ENCODE measurements around the gene ATXN2L.
A peak's percentile ranks its signal among the peaks of the same experiment; 100 is the strongest.

Gene ATXN2L

GRCh38 chr16:28834873-28835863, 12.4 kb downstream of the ATXN2L start:
- intact Hi-C loops (cut with DNase I), result no loop called here

GRCh38 chr16:28835864-28836760, 13.3 kb downstream of the ATXN2L start:
- DNase-seq, result peak in 3 of 10 donors; percentile 30 to 62 (median 57)
- intact Hi-C loops (cut with DNase I), result no loop called here

More at GRCh38 chr16:28834873-28835863, 12.4 kb downstream of the ATXN2L start:
- peak in 1 of 10 donors; percentile 70 for DNase-seq

- intact Hi-C loops (cut with DNase I), result no loop called here
- DNase-seq, result peak in 2 of 10 donors; percentile 7 to 12
These were observed 13.9 kb downstream of the ATXN2L start for GRCh38 chr16:28836761-28837064.

- DNase-seq, result peak in 2 of 10 donors; percentile 9 to 73
- intact Hi-C loops (cut with DNase I), result no loop called here
These were observed 15.1 kb downstream of the ATXN2L start for GRCh38 chr16:28837672-28838557.

GRCh38 chr16:28838558-28838918, 15.7 kb downstream of the ATXN2L start:
- intact Hi-C loops (cut with DNase I), result no loop called here
- DNase-seq, result peak in 3 of 10 donors; percentile 1 to 3 (median 2)

- DNase-seq, result peak in 2 of 10 donors; percentile 8 to 22
- intact Hi-C loops (cut with DNase I), result no loop called here
These were observed 16.3 kb downstream of the ATXN2L start for GRCh38 chr16:28839004-28839639.

GRCh38 chr16:28839899-28840298, 17.1 kb downstream of the ATXN2L start:
- intact Hi-C loops (cut with DNase I), result loop anchor here (10.0 kb wide), 1 partner anchor 625 kb away; the partner anchor contains the start of gene XPO6
- DNase-seq, result peak in 3 of 10 donors; percentile 2 to 18 (median 9)

GRCh38 chr16:28842696-28843095, 19.9 kb downstream of the ATXN2L start:
- DNase-seq, result peak in 2 of 10 donors; percentile 20 to 23
- intact Hi-C loops (cut with DNase I), result loop anchor here (10.0 kb wide), 1 partner anchor 628 kb away; the partner anchor contains the start of gene XPO6

- DNase-seq, result peak in 2 of 10 donors; percentile 39 to 61
- intact Hi-C loops (cut with DNase I), result loop anchor here (10.0 kb wide), 1 partner anchor 629 kb away; the partner anchor contains the start of gene XPO6
These were observed 21.0 kb downstream of the ATXN2L start for GRCh38 chr16:28843766-28844165.

GRCh38 chr16:28844226-28844885, 21.6 kb downstream of the ATXN2L start:
- peak in 3 of 10 donors; percentile 50 to 71 (median 58) for DNase-seq
- intact Hi-C loops (cut with DNase I), result loop anchor here (10.0 kb wide), 1 partner anchor 630 kb away; the partner anchor contains the start of gene XPO6

GRCh38 chr16:28845293-28845692, 22.5 kb downstream of the ATXN2L start:
- intact Hi-C loops (cut with DNase I), result loop anchor here (10.0 kb wide), 1 partner anchor 630 kb away; the partner anchor contains the start of gene XPO6
- DNase-seq, result peak in 2 of 10 donors; percentile 27 to 54

GRCh38 chr16:28845761-28846079, 22.9 kb downstream of the ATXN2L start:
- no peak for DNase-seq
- intact Hi-C loops (cut with DNase I), result loop anchor here (1.0 to 10.0 kb wide), 3 partner anchors 18 to 631 kb away; partner anchors contain the start of genes SH2B1 and XPO6

GRCh38 chr16:28846080-28846932, 23.5 kb downstream of the ATXN2L start, which contains the start of gene TUFM:
TUFM (minus strand) TSS chr16:28846348; CDS start chr16:28846269, 79 bp downstream.
- intact Hi-C loops (cut with DNase I), result loop anchor here (1.0 to 10.0 kb wide), 3 partner anchors 17 to 632 kb away; partner anchors contain the start of genes SH2B1 and XPO6
- peak; percentile 98 to 100 (median 99) for DNase-seq

GRCh38 chr16:28846933-28847273, 24.1 kb downstream of the ATXN2L start:
- intact Hi-C loops (cut with DNase I), result loop anchor here (1.0 to 10.0 kb wide), 3 partner anchors 16 to 632 kb away; partner anchors contain the start of genes SH2B1 and XPO6
- DNase-seq, result peak in 1 of 10 donors; percentile 74

GRCh38 chr16:28858421-28858820, 35.6 kb downstream of the ATXN2L start:
- no peak for DNase-seq
- intact Hi-C loops (cut with DNase I), result no loop called here

- intact Hi-C loops (cut with DNase I), result no loop called here
- no peak for DNase-seq
These were observed 36.5 kb downstream of the ATXN2L start for GRCh38 chr16:28859326-28859725.
